Calu3 (cell line): ENCODE results near the gene TCF4. TPM values are rescaled to one million over a fixed set of nuclear protein-coding genes. Genes with fewer than 3 reads are reported as not detected.

Source experiments
- BruUV-seq: library from RNA; stranded (reverse); fragments of 400-500 nt; replicated peaks from 2 replicates; lab custom pipeline; 2021; lab: Mats Ljungman, UMichigan
- CTCF ChIA-PET: fragments of 300-600 bp; sonication (Branson Sonifier 250); formaldehyde crosslinking; loops from one replicate; lab custom pipeline; 2022; ENCODE audit warnings: antibody characterized with exemption; lab: Charles Lee
- DNase-seq: peaks from one replicate; pipeline ENCODE4 v3.0.0; 2022
- H3K27ac Mint-ChIP-seq: one replicate; pipeline ENCODE4 v1.8.0; 2022; ENCODE audit warnings: mixed read lengths; ENCODE audit not compliant: unreplicated experiment
- H3K27me3 Mint-ChIP-seq: one replicate; pipeline ENCODE4 v1.8.0; 2022; ENCODE audit warnings: mixed read lengths; ENCODE audit not compliant: unreplicated experiment
- H3K36me3 Mint-ChIP-seq: one replicate; pipeline ENCODE4 v1.8.0; 2022; ENCODE audit warnings: mild to moderate bottlenecking, moderate library complexity, mixed read lengths; ENCODE audit not compliant: insufficient read depth, unreplicated experiment
- H3K4me1 Mint-ChIP-seq: one replicate; pipeline ENCODE4 v1.8.0; 2022; ENCODE audit warnings: mild to moderate bottlenecking, low read depth, mixed read lengths; ENCODE audit not compliant: unreplicated experiment
- H3K4me3 Mint-ChIP-seq: one replicate; pipeline ENCODE4 v1.8.0; 2022; ENCODE audit warnings: mild to moderate bottlenecking, low read depth, moderate library complexity, mixed read lengths; ENCODE audit not compliant: unreplicated experiment
- H3K9me3 Mint-ChIP-seq: one replicate; pipeline ENCODE4 v1.8.0; 2022; ENCODE audit warnings: low read depth, mixed read lengths; ENCODE audit not compliant: unreplicated experiment
- CTCF ChIP-seq: fragments of 200-600 bp; IDR thresholded peaks from one replicate; pipeline ENCODE4 v1.8.0; 2022; ENCODE audit warnings: antibody characterized with exemption; ENCODE audit not compliant: unreplicated experiment
- intact Hi-C: fragments of 100-400 bp; cut with micrococcal nuclease; formaldehyde crosslinking; loops from one replicate; pipeline ENCODE4 v1.10.0; 2022; ENCODE audit not compliant: unreplicated experiment
- total RNA-seq: library from RNA; stranded (reverse); gene quantifications from 2 replicates; pipeline ENCODE4 v1.2.3, GENCODE V29; 2022

Gene TCF4
- total RNA-seq, 1 experiment from 2014 or later = 0.21 TPM

- no peak overlapping the region for H3K27ac Mint-ChIP-seq
Observed at GRCh38 chr18:55302167-55302833, 285.7 kb downstream of the TCF4 start.

GRCh38 chr18:55301824-55302166, 286.2 kb downstream of the TCF4 start:
- no peaks in the 10 kb centered on the region for H3K36me3 Mint-ChIP-seq
- H3K4me3 Mint-ChIP-seq = no peak overlapping the region
- no peak overlapping the region for H3K27ac Mint-ChIP-seq
- no peaks in the 10 kb centered on the region for H3K9me3 Mint-ChIP-seq
- no TSS peak for BruUV-seq
- intact Hi-C loops = no loop called here
- CTCF ChIA-PET = interaction anchor here (0.6 kb wide), 1 partner anchor 32 kb away, joined by 5 read pairs; no protein-coding TSS in a partner anchor
- H3K27me3 Mint-ChIP-seq = no peaks in the 10 kb centered on the region
- no peaks in the 10 kb centered on the region for H3K4me1 Mint-ChIP-seq
- no peak for TF ChIP-seq CTCF
- DNase-seq = no peak

More at GRCh38 chr18:55302167-55302833, 285.7 kb downstream of the TCF4 start:
- H3K4me1 Mint-ChIP-seq = no peaks in the 10 kb centered on the region
- no peak for DNase-seq
- BruUV-seq = no TSS peak
- no peaks in the 10 kb centered on the region for H3K9me3 Mint-ChIP-seq
- H3K36me3 Mint-ChIP-seq = no peaks in the 10 kb centered on the region
- H3K4me3 Mint-ChIP-seq = no peak overlapping the region
- TF ChIP-seq CTCF = no peak
- no peaks in the 10 kb centered on the region for H3K27me3 Mint-ChIP-seq
- CTCF ChIA-PET = interaction anchor here (0.6 kb wide), 1 partner anchor 32 kb away, joined by 5 read pairs; no protein-coding TSS in a partner anchor
- intact Hi-C loops = no loop called here

DNA sequence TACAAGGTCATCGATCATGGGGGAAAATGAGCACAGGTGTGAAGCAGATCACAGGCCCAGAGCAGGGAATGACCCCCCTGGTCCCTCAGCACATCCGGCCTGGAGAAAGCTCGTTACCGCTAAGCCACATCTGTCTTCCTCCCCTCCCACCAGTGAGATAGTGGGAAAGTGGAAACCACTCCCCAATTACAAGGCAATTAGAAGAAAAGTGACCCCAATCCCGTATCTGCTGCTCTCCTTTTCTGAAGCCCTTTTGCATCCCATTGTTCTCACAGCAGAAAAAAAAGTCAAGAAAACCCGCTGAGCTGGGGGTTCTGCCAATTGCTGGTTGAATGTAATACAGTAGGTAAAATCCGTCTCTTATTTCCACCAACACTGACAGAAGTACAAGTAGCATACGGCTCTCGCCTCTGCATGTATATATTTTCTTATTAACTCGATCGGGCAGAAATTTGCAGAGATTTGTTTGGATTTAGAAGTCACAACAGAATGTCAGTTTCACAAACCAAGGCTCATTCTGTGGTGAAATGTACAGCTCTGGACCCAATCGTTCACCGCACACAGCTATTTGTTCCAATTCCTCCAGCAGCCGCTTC, 287.0 kb downstream of the TCF4 start:
- no peaks in the 10 kb centered on the region for H3K9me3 Mint-ChIP-seq
- H3K4me1 Mint-ChIP-seq = no peaks in the 10 kb centered on the region
- no TSS peak for BruUV-seq
- no peak overlapping the region for H3K4me3 Mint-ChIP-seq
- TF ChIP-seq CTCF = no peak
- DNase-seq = no peak
- H3K27ac Mint-ChIP-seq = no peak overlapping the region
- intact Hi-C loops = no loop called here
- H3K36me3 Mint-ChIP-seq = no peaks in the 10 kb centered on the region
- H3K27me3 Mint-ChIP-seq = peaks cover 3% of the 10 kb centered on the region
- CTCF ChIA-PET = interaction anchor here (0.6 kb wide), 1 partner anchor 61 kb away, joined by 3 read pairs; no protein-coding TSS in a partner anchor

DNA sequence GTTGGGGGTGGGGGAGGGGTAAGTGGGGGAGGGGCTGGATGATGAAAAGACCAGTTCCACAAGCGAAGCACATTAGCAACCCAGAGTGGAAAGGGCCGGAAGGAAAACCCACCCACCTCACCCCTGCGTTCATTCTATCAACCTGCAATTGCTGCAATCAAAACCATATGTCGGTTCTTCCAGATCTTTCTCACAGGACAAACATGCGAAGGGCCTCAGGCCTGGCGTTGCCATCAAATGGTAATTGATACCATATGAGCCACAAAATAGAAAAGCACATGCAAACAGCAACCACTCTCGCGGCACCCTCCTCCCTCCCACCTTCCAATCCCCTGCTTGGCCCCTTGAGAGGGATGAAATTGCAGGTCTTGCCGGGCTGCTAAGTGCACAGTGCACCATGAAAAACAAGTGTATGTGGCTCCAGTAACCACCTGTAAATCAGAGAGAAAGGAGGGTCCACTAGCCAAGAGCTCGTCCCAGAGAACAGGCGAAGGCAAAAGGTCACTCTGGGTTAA, 287.5 kb downstream of the TCF4 start:
- no peak for TF ChIP-seq CTCF
- H3K9me3 Mint-ChIP-seq = no peaks in the 10 kb centered on the region
- no peaks in the 10 kb centered on the region for H3K4me1 Mint-ChIP-seq
- no TSS peak for BruUV-seq
- no peak overlapping the region for H3K4me3 Mint-ChIP-seq
- H3K27ac Mint-ChIP-seq = no peak overlapping the region
- intact Hi-C loops = no loop called here
- H3K27me3 Mint-ChIP-seq = peaks cover 8% of the 10 kb centered on the region
- H3K36me3 Mint-ChIP-seq = no peaks in the 10 kb centered on the region
- CTCF ChIA-PET = no interaction called here
- DNase-seq = no peak
